Activated CD4-positive, alpha-beta memory T cell treated with anti-CD3 and anti-CD28 coated beads for 36 hours (primary cell): ENCODE data around the gene RNF181. TPM values are rescaled to one million over a fixed set of nuclear protein-coding genes. Genes with fewer than 3 reads are reported as not detected.

ENCODE experiments used
- CTCF ChIA-PET: fragments of 350-600 bp; sonication (Branson Sonifier 250); formaldehyde crosslinking; loops from one replicate; lab custom pipeline; 2021; ENCODE audit warnings: antibody characterized with exemption, inconsistent platforms; lab: Charles Lee
- POLR2A ChIA-PET: fragments of 350-600 bp; sonication (Branson Sonifier 250); formaldehyde crosslinking; loops from one replicate; lab custom pipeline; 2021; ENCODE audit warnings: antibody characterized with exemption; lab: Charles Lee
- DNase-seq: peaks from one replicate; pipeline ENCODE4 v3.0.0-alpha.2; 2020
- H3K27ac Mint-ChIP-seq: one replicate; pipeline ENCODE4 v1.8.0; 2021; ENCODE audit warnings: mixed read lengths
- H3K27me3 Mint-ChIP-seq: one replicate; pipeline ENCODE4 v1.8.0; 2021; ENCODE audit warnings: mixed read lengths
- H3K36me3 Mint-ChIP-seq: one replicate; pipeline ENCODE4 v1.8.0; 2021; ENCODE audit warnings: mixed read lengths
- H3K4me1 Mint-ChIP-seq: one replicate; pipeline ENCODE4 v1.8.0; 2021; ENCODE audit warnings: low read depth, mixed read lengths
- H3K4me3 Mint-ChIP-seq: one replicate; pipeline ENCODE4 v1.8.0; 2021; ENCODE audit warnings: mild to moderate bottlenecking, mixed read lengths
- H3K9me3 Mint-ChIP-seq: one replicate; pipeline ENCODE4 v1.8.0; 2021; ENCODE audit warnings: mixed read lengths
- intact Hi-C: fragments of 100-400 bp; cut with micrococcal nuclease; formaldehyde crosslinking; loops from one replicate; pipeline ENCODE4 v1.15.1; 2023
- total RNA-seq, 2 experiments: library from RNA; stranded (reverse); gene quantifications; one replicate each; pipeline ENCODE4 v1.2.3, GENCODE V29; 2021

Gene RNF181, protein sequence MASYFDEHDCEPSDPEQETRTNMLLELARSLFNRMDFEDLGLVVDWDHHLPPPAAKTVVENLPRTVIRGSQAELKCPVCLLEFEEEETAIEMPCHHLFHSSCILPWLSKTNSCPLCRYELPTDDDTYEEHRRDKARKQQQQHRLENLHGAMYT
- 100 to 1,000 TPM; 120 to 124 TPM for total RNA-seq

DNA sequence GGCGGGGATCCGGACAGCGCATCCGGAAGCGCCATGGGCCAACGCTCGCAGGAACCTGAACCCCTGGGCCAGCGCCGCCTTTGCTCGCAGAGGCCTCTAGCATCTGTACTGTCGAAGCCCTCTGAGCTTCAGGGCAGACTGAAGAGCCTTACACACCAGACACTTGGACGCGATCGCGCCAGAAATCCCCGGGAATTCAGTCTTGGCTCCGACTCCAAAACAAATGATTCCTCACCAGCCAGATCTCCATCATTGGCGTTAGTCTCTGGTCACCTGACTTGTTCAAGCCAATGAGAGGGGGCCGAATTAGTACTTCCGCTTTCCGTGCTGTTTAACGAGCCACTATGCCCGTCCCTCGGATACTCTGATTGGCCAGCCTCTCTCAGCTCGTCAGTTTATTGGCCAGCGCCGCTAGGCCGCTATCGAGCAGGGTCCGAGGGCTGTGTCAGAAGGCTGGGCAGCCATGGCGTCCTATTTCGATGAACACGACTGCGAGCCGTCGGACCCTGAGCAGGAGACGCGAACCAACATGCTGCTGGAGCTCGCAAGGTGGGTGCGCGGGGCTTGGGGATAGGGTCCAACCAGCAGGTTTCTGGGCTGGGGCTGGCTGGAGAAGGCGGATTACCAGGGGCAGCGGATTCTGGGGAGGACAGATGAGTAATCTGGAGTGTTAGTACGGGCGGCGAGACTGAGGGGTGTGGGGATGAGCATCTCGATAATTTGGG lies at the start of gene RNF181:
TSS of gene RNF181 (plus strand) at position 445 of the 725 bp plus-strand sequence. CDS start at position 464, 19 bp downstream.
- Mint-ChIP-seq H3K36me3 (peaks cover 10% of the 10 kb centered on the region), H3K27me3 (no peaks in the 10 kb centered on the region), H3K27ac (peak within 1 kb of the TSS; percentile 95), H3K4me3 (peak within 1 kb of the TSS; percentile 97), H3K4me1 (peaks cover 23% of the 10 kb centered on the region), H3K9me3 (no peaks in the 10 kb centered on the region)
- intact Hi-C loops = loop anchor here (1.0 to 5.0 kb wide), 6 partner anchors 10 to 268 kb away; partner anchors contain the start of genes C2orf68, GGCX and TGOLN2
- ChIA-PET CTCF (interaction anchor here (0.6 to 4.1 kb wide), 9 partner anchors 11 to 442 kb away, joined by 3 to 16 read pairs (median 5); partner anchors contain the start of genes VAMP5 and VAMP8), POLR2A (interaction anchor here (1.0 to 3.8 kb wide), 10 partner anchors 9 to 267 kb away, joined by 3 to 20 read pairs (median 6); partner anchors contain the start of genes C2orf68, ELMOD3, MAT2A and RETSAT)
- DNase-seq = peak; percentile 96

DNA sequence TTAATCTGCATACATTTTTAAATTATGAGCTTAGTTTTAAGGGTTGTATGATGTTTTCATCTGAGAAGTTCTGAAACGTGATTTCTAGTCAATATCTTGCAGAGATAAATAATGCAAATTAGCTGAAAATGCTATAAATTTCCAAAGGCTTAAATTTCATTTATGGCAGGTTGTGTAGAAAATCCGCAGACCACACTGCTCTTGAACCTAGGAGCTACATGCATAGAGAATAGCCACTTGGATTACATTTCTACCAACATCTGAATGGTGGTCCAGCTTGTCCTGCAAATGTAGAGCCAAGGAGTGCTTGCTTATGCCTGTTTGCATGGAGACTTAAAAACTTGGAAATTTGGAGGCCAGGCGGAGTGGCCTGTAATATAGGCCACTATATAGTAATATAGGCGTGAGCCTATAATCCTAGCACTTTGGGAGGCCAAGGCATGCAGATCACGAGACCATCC lies 49.7 kb upstream of the RNF181 start:
- ChIA-PET POLR2A (interaction anchor here (0.6 to 3.8 kb wide), 12 partner anchors 9 to 469 kb away, joined by 3 to 33 read pairs (median 4); partner anchors contain the start of genes ELMOD3, GGCX, RNF181 and SH2D6), CTCF (interaction anchor here (0.9 to 13.3 kb wide), 2 partner anchors 9 to 125 kb away, joined by 5 to 328 read pairs; partner anchors contain the start of gene SH2D6)
- Mint-ChIP-seq H3K4me1 (peaks cover 33% of the 10 kb centered on the region), H3K4me3 (no peak overlapping the region), H3K9me3 (no peaks in the 10 kb centered on the region), H3K27me3 (no peaks in the 10 kb centered on the region), H3K27ac (no peak overlapping the region), H3K36me3 (peaks cover 51% of the 10 kb centered on the region)
- no peak for DNase-seq
- intact Hi-C loops = no loop called here

DNA sequence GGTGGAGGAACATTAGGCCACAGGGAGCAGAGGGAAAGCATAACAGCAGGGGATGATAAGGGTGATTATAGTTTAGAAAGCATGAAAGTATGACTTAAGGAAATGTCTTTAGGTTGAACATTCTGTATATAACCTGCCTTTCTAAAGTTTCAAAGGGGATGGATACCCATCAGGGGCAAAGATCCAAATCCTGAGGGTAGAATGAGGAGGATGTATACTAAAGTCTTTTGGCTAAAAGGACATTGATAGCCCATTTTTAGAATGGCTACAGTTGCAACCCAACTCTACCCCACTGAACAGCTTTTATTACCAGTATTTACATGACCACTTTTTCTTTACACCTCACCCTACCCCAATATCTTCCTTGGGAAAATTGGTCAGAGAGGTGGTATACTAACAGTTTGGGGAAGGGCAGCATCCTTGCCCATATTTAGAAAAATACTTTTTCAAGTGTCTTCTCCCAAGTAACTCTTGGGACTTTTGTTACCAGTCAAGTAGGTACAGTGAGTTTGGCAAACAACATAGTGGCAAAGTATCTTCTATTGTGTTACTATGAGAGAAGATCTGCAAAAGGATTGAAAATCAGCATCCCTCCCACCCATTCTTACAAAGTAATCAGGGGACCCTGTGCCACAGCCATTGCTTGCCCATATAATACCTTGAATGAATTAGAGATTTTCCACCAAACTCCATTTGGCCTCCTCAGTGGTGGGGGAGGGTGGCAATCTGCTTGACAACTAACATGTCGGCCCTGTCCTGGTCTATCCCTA lies 48.3 kb upstream of the RNF181 start:
- Mint-ChIP-seq H3K27me3 (no peaks in the 10 kb centered on the region), H3K4me1 (peaks cover 18% of the 10 kb centered on the region), H3K9me3 (no peaks in the 10 kb centered on the region), H3K4me3 (no peak overlapping the region), H3K27ac (peak overlapping the region; percentile 46), H3K36me3 (peaks cover 44% of the 10 kb centered on the region)
- no peak for DNase-seq
- POLR2A ChIA-PET = interaction anchor here (0.6 to 5.4 kb wide), 8 partner anchors 8 to 290 kb away, joined by 3 to 52 read pairs (median 15); partner anchors contain the start of genes GGCX, MAT2A and SH2D6
- intact Hi-C loops = no loop called here
- CTCF ChIA-PET = interaction anchor here (5.0 to 13.3 kb wide), 2 partner anchors 7 to 126 kb away, joined by 62 to 328 read pairs; partner anchors contain the start of genes MAT2A and SH2D6

DNA sequence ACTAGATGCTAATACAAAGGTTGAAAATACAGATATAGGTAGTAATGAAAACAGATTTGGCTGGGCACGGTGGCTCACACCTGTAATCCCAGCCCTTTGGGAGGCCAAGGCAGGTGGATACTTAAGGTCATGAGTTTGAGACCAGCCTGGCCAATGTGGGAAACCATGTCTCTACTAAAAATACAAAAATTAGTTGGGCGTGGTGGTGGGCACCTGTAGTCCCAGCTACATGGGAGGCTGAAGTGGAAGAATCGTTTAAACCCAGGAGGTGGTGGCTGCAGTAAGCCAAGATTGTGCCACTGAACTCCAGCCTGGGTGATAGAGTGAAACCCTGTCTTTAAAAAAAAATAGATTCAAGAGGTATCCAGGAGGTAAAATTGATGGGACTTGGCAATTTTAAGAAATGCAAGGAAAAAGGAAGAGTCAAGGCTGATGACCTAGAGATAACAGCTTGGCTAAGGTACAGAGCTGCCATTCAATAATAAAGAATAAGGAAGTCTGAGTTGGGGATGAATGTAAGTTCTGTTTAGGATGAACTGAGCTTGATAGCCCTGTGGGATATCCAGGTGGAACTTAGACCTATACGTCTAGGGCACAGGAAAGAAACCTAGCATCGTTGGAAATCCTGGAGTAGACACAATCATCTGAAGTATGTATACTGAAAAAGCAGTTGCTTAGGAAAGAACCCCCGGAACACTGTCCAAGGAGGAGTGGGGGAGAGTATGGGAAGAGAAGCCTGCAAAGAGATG lies 47.5 kb upstream of the RNF181 start:
- CTCF ChIA-PET = interaction anchor here (0.8 to 13.3 kb wide), 8 partner anchors 8 to 193 kb away, joined by 3 to 328 read pairs (median 5); partner anchors contain the start of genes ELMOD3, GGCX, MAT2A and SH2D6
- Mint-ChIP-seq H3K36me3 (peaks cover 39% of the 10 kb centered on the region), H3K27ac (peak overlapping the region; percentile 18), H3K27me3 (no peaks in the 10 kb centered on the region), H3K9me3 (no peaks in the 10 kb centered on the region), H3K4me3 (no peak overlapping the region), H3K4me1 (peaks cover 11% of the 10 kb centered on the region)
- DNase-seq = no peak
- intact Hi-C loops = no loop called here
- POLR2A ChIA-PET = interaction anchor here (0.6 to 5.4 kb wide), 7 partner anchors 8 to 178 kb away, joined by 3 to 52 read pairs (median 3); partner anchors contain the start of genes MAT2A and SH2D6

DNA sequence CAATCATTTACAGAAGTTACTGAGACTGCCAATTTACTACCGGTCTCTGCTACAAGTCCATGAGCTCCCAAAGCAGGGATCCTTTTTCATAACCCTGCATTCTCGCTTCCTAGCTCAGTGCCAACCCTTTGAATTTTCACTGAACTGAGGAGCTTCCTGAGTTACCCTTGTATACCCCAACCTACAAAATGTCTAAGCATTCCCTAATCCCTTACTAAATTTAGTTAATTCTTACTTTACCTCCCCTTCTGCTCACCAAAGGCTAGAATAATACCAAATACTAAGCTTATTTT lies 47.0 kb upstream of the RNF181 start:
- H3K27me3 Mint-ChIP-seq = no peaks in the 10 kb centered on the region
- intact Hi-C loops = no loop called here
- no peak overlapping the region for H3K27ac Mint-ChIP-seq
- no peak for DNase-seq
- H3K36me3 Mint-ChIP-seq = peaks cover 34% of the 10 kb centered on the region
- CTCF ChIA-PET = interaction anchor here (0.8 to 13.3 kb wide), 8 partner anchors 8 to 194 kb away, joined by 3 to 328 read pairs (median 5); partner anchors contain the start of genes ELMOD3, GGCX, MAT2A and SH2D6
- H3K4me3 Mint-ChIP-seq = no peak overlapping the region
- H3K9me3 Mint-ChIP-seq = no peaks in the 10 kb centered on the region
- POLR2A ChIA-PET = interaction anchor here (0.7 to 5.4 kb wide), 6 partner anchors 9 to 222 kb away, joined by 3 to 52 read pairs (median 4); partner anchors contain the start of genes MAT2A and SH2D6
- peaks cover 6% of the 10 kb centered on the region for H3K4me1 Mint-ChIP-seq

DNA sequence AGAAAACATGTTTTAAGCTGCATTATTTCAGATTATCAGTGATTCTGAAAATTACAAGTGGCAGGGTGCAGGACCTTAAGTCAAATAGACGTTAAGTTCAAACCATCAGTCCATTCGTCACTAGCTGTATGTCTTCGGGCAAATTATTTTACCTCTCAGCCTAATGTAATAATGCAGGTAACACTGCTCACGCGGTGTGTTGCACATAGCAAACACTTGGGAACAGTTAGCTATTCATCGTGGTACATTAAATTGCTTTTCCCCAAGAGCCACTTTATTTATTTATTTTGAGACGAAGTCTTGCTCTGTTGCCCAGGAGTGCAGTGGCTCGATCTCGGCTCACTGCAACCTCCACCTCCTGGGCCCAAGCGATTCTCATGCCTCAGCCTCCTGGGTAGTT lies 46.5 kb upstream of the RNF181 start:
- POLR2A ChIA-PET = interaction anchor here (0.9 to 5.4 kb wide), 5 partner anchors 10 to 222 kb away, joined by 3 to 52 read pairs (median 5); partner anchors contain the start of genes MAT2A and SH2D6
- CTCF ChIA-PET = interaction anchor here (0.8 to 13.3 kb wide), 8 partner anchors 8 to 194 kb away, joined by 3 to 328 read pairs (median 5); partner anchors contain the start of genes ELMOD3, GGCX, MAT2A and SH2D6
- Mint-ChIP-seq H3K27ac (no peak overlapping the region), H3K9me3 (no peaks in the 10 kb centered on the region), H3K4me3 (no peak overlapping the region), H3K4me1 (peaks cover 3% of the 10 kb centered on the region), H3K27me3 (no peaks in the 10 kb centered on the region), H3K36me3 (peaks cover 36% of the 10 kb centered on the region)
- DNase-seq = no peak
- intact Hi-C loops = no loop called here

DNA sequence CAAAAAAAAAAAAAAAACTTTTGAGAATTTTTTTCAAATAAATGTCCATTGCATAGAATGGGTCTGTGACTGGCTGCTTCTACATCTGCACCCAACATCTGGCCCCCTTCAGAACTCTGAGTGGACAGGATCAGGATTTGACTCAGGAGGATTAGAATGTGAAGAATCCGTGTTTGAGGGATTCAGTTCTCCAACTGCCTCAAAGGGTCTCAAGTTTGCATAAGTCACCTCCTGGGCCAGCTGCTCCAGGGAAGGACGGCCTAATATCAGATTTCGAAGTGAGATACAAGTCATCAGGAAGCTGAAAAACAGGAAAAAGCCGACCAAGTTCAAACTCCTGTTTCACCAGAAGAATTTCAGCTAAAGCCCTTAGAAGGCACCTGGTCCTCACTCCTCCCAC lies 45.7 kb upstream of the RNF181 start:
- intact Hi-C loops = loop anchor here (5.0 kb wide), 1 partner anchor 248 kb away; no protein-coding TSS in a partner anchor
- H3K4me1 Mint-ChIP-seq = no peaks in the 10 kb centered on the region
- peaks cover 35% of the 10 kb centered on the region for H3K36me3 Mint-ChIP-seq
- POLR2A ChIA-PET = interaction anchor here (0.9 to 5.4 kb wide), 3 partner anchors 10 to 222 kb away, joined by 3 to 52 read pairs (median 3); partner anchors contain the start of genes MAT2A, SH2D6 and TGOLN2
- DNase-seq = no peak
- H3K27me3 Mint-ChIP-seq = no peaks in the 10 kb centered on the region
- no peak overlapping the region for H3K4me3 Mint-ChIP-seq
- no peak overlapping the region for H3K27ac Mint-ChIP-seq
- no peaks in the 10 kb centered on the region for H3K9me3 Mint-ChIP-seq
- CTCF ChIA-PET = interaction anchor here (1.0 to 13.3 kb wide), 7 partner anchors 10 to 185 kb away, joined by 3 to 328 read pairs (median 45); partner anchors contain the start of genes GGCX, MAT2A and SH2D6

DNA sequence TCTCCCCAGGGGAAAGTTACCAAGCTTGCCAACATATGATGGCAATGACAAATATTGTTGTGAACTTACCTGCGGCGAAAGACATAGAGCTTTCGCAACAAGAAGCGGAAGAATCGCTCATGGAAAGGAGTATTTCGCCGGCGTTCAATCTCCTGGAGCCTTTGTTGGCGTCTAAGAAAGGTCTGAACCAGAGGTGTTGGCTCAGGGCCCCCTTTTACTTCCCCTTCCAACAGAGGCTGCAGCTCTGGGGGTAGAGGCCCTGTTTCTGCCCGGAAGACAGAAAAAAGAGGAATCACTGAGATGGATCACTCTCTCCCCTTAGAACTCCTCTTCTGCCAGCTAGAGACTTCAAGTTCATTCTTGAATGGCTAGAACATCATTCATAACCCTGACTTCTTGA lies 45.1 kb upstream of the RNF181 start:
- Mint-ChIP-seq H3K36me3 (peaks cover 35% of the 10 kb centered on the region), H3K27ac (no peak overlapping the region), H3K9me3 (no peaks in the 10 kb centered on the region), H3K4me1 (peaks cover 3% of the 10 kb centered on the region), H3K27me3 (no peaks in the 10 kb centered on the region), H3K4me3 (no peak overlapping the region)
- ChIA-PET POLR2A (interaction anchor here (0.6 to 5.4 kb wide), 5 partner anchors 11 to 231 kb away, joined by 3 to 52 read pairs (median 3); partner anchors contain the start of genes MAT2A, SH2D6 and TGOLN2), CTCF (interaction anchor here (0.7 to 13.3 kb wide), 13 partner anchors 10 to 185 kb away, joined by 3 to 328 read pairs (median 4); partner anchors contain the start of genes GGCX, MAT2A, RNF181 and SH2D6)
- no peak for DNase-seq
- intact Hi-C loops = loop anchor here (5.0 kb wide), 1 partner anchor 248 kb away; no protein-coding TSS in a partner anchor

DNA sequence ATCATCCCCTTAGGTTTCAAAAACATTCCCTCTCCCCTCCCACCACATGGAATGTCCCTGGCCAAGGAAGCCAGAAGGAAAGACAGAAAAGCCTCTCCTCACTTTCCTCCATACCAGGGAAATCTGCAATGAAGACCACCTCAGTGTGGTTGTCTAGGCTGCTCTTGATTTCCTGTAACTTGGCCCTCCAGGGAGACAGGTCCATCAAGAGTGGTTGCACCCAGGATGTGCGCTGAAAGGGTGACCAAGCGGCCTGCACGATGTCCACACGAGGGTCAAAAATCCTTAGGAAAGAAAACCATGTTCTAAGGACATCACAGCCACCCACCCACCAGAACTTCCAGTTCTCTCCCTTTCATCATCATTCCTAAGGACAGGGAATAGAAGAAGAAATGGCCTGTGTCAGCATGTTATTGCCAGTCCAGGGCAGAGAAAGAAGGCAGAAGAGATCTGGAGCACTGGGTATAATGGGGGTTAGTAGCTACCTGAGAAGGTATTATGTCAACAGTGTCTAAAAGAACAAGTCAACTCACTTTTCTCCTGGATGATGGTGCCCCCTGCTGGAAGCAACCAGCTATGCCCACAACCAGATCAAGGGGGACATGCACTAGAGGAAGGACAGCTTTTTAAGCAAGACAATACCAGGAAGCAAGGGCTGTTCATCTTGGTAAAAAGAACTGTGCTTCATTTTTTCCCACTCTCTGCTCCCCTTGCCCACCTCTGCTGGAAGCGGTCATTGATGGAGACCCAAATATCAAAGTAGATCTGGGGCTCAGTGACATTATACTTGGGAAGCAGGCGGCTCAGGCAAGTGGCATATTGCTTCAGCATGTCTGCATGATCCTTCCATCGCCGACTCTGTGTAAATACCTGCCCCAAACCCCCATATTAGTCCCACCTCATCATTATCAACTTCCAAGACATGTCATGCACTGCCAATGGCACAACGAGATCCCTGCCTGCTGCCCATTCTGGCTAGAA lies 43.6 kb upstream of the RNF181 start:
- intact Hi-C loops = loop anchor here (1.0 to 5.0 kb wide), 3 partner anchors 132 to 250 kb away; no protein-coding TSS in a partner anchor
- H3K4me1 Mint-ChIP-seq = peaks cover 3% of the 10 kb centered on the region
- H3K27me3 Mint-ChIP-seq = no peaks in the 10 kb centered on the region
- no peak overlapping the region for H3K27ac Mint-ChIP-seq
- peak; percentile 91 for DNase-seq
- H3K9me3 Mint-ChIP-seq = no peaks in the 10 kb centered on the region
- ChIA-PET POLR2A (interaction anchor here (0.6 to 5.4 kb wide), 7 partner anchors 9 to 225 kb away, joined by 3 to 52 read pairs (median 7); partner anchors contain the start of genes GGCX, MAT2A, SH2D6 and TGOLN2), CTCF (interaction anchor here (0.6 to 13.3 kb wide), 38 partner anchors 9 to 251 kb away, joined by 3 to 328 read pairs (median 5); partner anchors contain the start of genes ELMOD3, GGCX, MAT2A and RETSAT)
- H3K36me3 Mint-ChIP-seq = peaks cover 27% of the 10 kb centered on the region
- H3K4me3 Mint-ChIP-seq = no peak overlapping the region
